Cardiac fibroblast (primary cell): ENCODE measurements around the gene CNGA4.

Experiments
- DNase-seq, 2 donors: peaks; one replicate each; pipeline versions ENCODE4 v3.0.0 to v3.0.0-alpha.2; 2010; ENCODE audit warnings: low read depth in 2 of 2
- H3K4me3 ChIP-seq, 2 donors: replicated peaks in 1 of 2; 1 replicate in 1 of 2; 2 replicates in 1 of 2; pipeline ENCODE4 v1.5.1; 2011; ENCODE audit warnings: low read depth in 2 of 2, low read length in 2 of 2, mild to moderate bottlenecking in 2 of 2, moderate library complexity in 1 of 2
- CTCF ChIP-seq: IDR thresholded peaks from one replicate; pipeline ENCODE4 v1.5.1; 2011; ENCODE audit warnings: low read depth, mild to moderate bottlenecking, low read length, inconsistent platforms

Gene CNGA4

GRCh38 chr11:6209801-6210200 is 29.1 kb upstream of the CNGA4 start:
- no peak for DNase-seq
- no peak overlapping the region for H3K4me3 ChIP-seq
- no peak for TF ChIP-seq CTCF

- no peak overlapping the region for H3K4me3 ChIP-seq
- TF ChIP-seq CTCF: no peak
- no peak for DNase-seq
Measured at GRCh38 chr11:6210274-6210955, 28.5 kb upstream of the CNGA4 start.

GRCh38 chr11:6214530-6214929 is 24.4 kb upstream of the CNGA4 start:
- no peak for DNase-seq
- H3K4me3 ChIP-seq: no peak overlapping the region
- TF ChIP-seq CTCF: no peak

GRCh38 chr11:6216501-6216900 is 22.4 kb upstream of the CNGA4 start:
- no peak for DNase-seq
- no peak overlapping the region for H3K4me3 ChIP-seq
- no peak for TF ChIP-seq CTCF

- no peak for TF ChIP-seq CTCF
- DNase-seq: no peak
- H3K4me3 ChIP-seq: no peak overlapping the region
Measured at GRCh38 chr11:6217722-6218121, 21.2 kb upstream of the CNGA4 start.

GRCh38 chr11:6219359-6219758 is 19.5 kb upstream of the CNGA4 start:
- H3K4me3 ChIP-seq: no peak overlapping the region
- peak; percentile 89 to 92 for DNase-seq
- no peak for TF ChIP-seq CTCF

GRCh38 chr11:6223854-6224253 is 15.0 kb upstream of the CNGA4 start:
- DNase-seq: no peak
- H3K4me3 ChIP-seq: no peak overlapping the region
- no peak for TF ChIP-seq CTCF
